ENCODE results near the gene RALGPS2.
A peak's percentile ranks its signal among the peaks of the same experiment; 100 is the strongest.

RALGPS2 gene

GRCh38 chr1:178724728-178725465 is at the start of gene RALGPS2 (continued):
- TF ChIP-seq ZSCAN23 (tag by site-specific recombination; IDR thresholded peaks at IDR 0.05) (no peak), ZNF596 (tag by site-specific recombination; IDR thresholded peaks at IDR 0.05) (no peak), INSM2 (tag by site-specific recombination; IDR thresholded peaks at IDR 0.05) (0 out of 2 replicates have a peak, but pooled peaks have one; percentile 48), GFI1B (tag by site-specific recombination; IDR thresholded peaks at IDR 0.05) (no peak), ZIC2 (tag by site-specific recombination; IDR thresholded peaks at IDR 0.05) (peak; percentile 26; the same call in 1 of the 2 replicates), ZNF433 (tag by site-specific recombination; IDR thresholded peaks at IDR 0.05; ENCODE audit: low read depth) (no peak), ZFHX2 (tag by site-specific recombination; conservative IDR thresholded peaks at IDR 0.05) (no peak; the same call in 1 of the 2 replicates), ZBTB20 (tag by site-specific recombination; IDR thresholded peaks at IDR 0.05) (no peak; the same call in 1 of the 2 replicates), ZNF843 (tag by site-specific recombination; IDR thresholded peaks at IDR 0.05) (no peak), ZNF621 (tag by site-specific recombination; IDR thresholded peaks at IDR 0.05) (no peak), ZNF830 (tag by site-specific recombination; IDR thresholded peaks at IDR 0.05; ENCODE audit: low read depth) (no peak), PATZ1 (tag by site-specific recombination; IDR thresholded peaks at IDR 0.05) (peak; percentile 74; the same call in 1 of the 2 replicates), HOXD13 (CRISPR knock-in tag; IDR thresholded peaks at IDR 0.05; ENCODE audit: borderline replicate concordance) (no peak), ZNF639 (tag by site-specific recombination; IDR thresholded peaks at IDR 0.05) (no peak), KLF16 (tag by site-specific recombination; IDR thresholded peaks at IDR 0.05) (no peak), ZNF184 (tag by site-specific recombination; IDR thresholded peaks at IDR 0.05) (no peak), ZNF548 (tag by site-specific recombination; IDR thresholded peaks at IDR 0.05) (no peak), ZBTB26 (tag by site-specific recombination; optimal IDR thresholded peaks at IDR 0.05) (peak; percentile 77), ZNF398 (tag by site-specific recombination; IDR thresholded peaks at IDR 0.05) (peak; percentile 77), BCL6B (tag by site-specific recombination; IDR thresholded peaks at IDR 0.05) (no peak), ZSCAN16 (tag by site-specific recombination; IDR thresholded peaks at IDR 0.05) (no peak), ZNF658 (tag by site-specific recombination; IDR thresholded peaks at IDR 0.05) (no peak), ZNF776 (tag by site-specific recombination; IDR thresholded peaks at IDR 0.05; ENCODE audit: borderline replicate concordance) (no peak), ZBTB11 (tag by site-specific recombination; conservative IDR thresholded peaks at IDR 0.05; ENCODE audit: low read depth) (peak; percentile 58)

Data from HEK293 (cell line).